HepG2 (cell line): Measurements from ENCODE around the gene CDC25C. TPM values are rescaled to one million over a fixed set of nuclear protein-coding genes. Genes with fewer than 3 reads are reported as not detected.

Source experiments
- ARNT2 ChIP-seq: sonication (generic); formaldehyde crosslinking; IDR thresholded peaks from 2 replicates; pipeline ENCODE4 v1.8.0; 2022; ENCODE audit warnings: mild to moderate bottlenecking, low read depth, missing genetic modification reagents, moderate library complexity
- GLI4 ChIP-seq: sonication (generic); formaldehyde crosslinking; IDR thresholded peaks from 2 replicates; pipeline ENCODE4 v1.5.1; 2020; ENCODE audit warnings: missing genetic modification reagents, mild to moderate bottlenecking, moderate library complexity, borderline replicate concordance
- PHF8 ChIP-seq: sonication (generic); formaldehyde crosslinking; IDR thresholded peaks from 2 replicates; pipeline ENCODE4 v1.5.0; 2020; ENCODE audit warnings: missing genetic modification reagents
- TCF7 ChIP-seq: sonication (generic); IDR thresholded peaks from 2 replicates; pipeline ENCODE4 v1.6.1; 2016; ENCODE audit warnings: antibody characterized with exemption, low read depth
- ZMYM4 ChIP-seq: sonication (generic); formaldehyde crosslinking; IDR thresholded peaks from 2 replicates; pipeline ENCODE4 v1.8.1; 2023; ENCODE audit warnings: mild to moderate bottlenecking, missing genetic modification reagents
- ZNF263 ChIP-seq: sonication (generic); formaldehyde crosslinking; IDR thresholded peaks from 2 replicates; pipeline ENCODE4 v1.4.0; 2020; ENCODE audit warnings: missing genetic modification reagents
- ZNF292 ChIP-seq: sonication (generic); formaldehyde crosslinking; IDR thresholded peaks from 2 replicates; pipeline ENCODE4 v1.8.1; 2022; ENCODE audit warnings: mild to moderate bottlenecking, low read depth, missing genetic modification reagents, borderline replicate concordance
- ZNF724P ChIP-seq: sonication (generic); formaldehyde crosslinking; IDR thresholded peaks from 2 replicates; pipeline ENCODE4 v1.8.0; 2022; ENCODE audit warnings: missing genetic modification reagents, borderline replicate concordance
- ZNF777 ChIP-seq: sonication (generic); formaldehyde crosslinking; IDR thresholded peaks from 2 replicates; pipeline ENCODE4 v1.4.0; 2020; ENCODE audit warnings: missing genetic modification reagents
- polyA plus RNA-seq, 8 experiments: library from polyadenylated mRNA; depleted of rRNA in 3 of 8; stranded (reverse) in 7 of 8; unstranded in 1 of 8; fragments of >200 nt; fragmentation: Illumina TruSeq in 4 of 8; extraction: Trizol in 4 of 8; gene quantifications; 2 replicates each; pipeline versions ENCODE4 v1.2.1 to v1.2.3, GENCODE V29; 2011 to 2016; ENCODE audit warnings: low read depth in 4 of 8, missing spikeins in 1 of 8, mixed read lengths in 1 of 8; ENCODE audit not compliant: insufficient read depth in 1 of 8
- total RNA-seq, 5 experiments: library from RNA; depleted of rRNA; stranded (reverse); fragments of >200 nt; fragmentation: Illumina TruSeq; extraction: Trizol; gene quantifications; 2 replicates each; pipeline ENCODE4 v1.2.3, GENCODE V29; 2016; ENCODE audit warnings: low read depth in 1 of 5
- TF ChIP-seq, protein P1 (sequence below): sonication (generic); formaldehyde crosslinking; IDR thresholded peaks from 2 replicates; pipeline ENCODE4 v1.4.0; 2020; ENCODE audit warnings: missing genetic modification reagents
- TF ChIP-seq, protein P2 (sequence below): sonication (generic); formaldehyde crosslinking; IDR thresholded peaks from 2 replicates; pipeline ENCODE4 v1.9.0; 2021; ENCODE audit warnings: missing genetic modification reagents, mild to moderate bottlenecking, borderline replicate concordance
- TF ChIP-seq, protein P3 (sequence below): sonication (generic); formaldehyde crosslinking; IDR thresholded peaks from 2 replicates; pipeline ENCODE4 v1.5.1; 2020; ENCODE audit warnings: mild to moderate bottlenecking, missing genetic modification reagents, moderate library complexity
- TF ChIP-seq, protein P4 (sequence below): sonication (generic); formaldehyde crosslinking; IDR thresholded peaks from 2 replicates; pipeline ENCODE4 v1.4.0; 2020; ENCODE audit warnings: missing genetic modification reagents

Gene CDC25C
- total and polyA plus RNA-seq, 2 of the 13 experiments (the other 11 are each of a cell fraction or from before 2014, with no cell fraction given): 17.7 to 27.6 TPM

DNA sequence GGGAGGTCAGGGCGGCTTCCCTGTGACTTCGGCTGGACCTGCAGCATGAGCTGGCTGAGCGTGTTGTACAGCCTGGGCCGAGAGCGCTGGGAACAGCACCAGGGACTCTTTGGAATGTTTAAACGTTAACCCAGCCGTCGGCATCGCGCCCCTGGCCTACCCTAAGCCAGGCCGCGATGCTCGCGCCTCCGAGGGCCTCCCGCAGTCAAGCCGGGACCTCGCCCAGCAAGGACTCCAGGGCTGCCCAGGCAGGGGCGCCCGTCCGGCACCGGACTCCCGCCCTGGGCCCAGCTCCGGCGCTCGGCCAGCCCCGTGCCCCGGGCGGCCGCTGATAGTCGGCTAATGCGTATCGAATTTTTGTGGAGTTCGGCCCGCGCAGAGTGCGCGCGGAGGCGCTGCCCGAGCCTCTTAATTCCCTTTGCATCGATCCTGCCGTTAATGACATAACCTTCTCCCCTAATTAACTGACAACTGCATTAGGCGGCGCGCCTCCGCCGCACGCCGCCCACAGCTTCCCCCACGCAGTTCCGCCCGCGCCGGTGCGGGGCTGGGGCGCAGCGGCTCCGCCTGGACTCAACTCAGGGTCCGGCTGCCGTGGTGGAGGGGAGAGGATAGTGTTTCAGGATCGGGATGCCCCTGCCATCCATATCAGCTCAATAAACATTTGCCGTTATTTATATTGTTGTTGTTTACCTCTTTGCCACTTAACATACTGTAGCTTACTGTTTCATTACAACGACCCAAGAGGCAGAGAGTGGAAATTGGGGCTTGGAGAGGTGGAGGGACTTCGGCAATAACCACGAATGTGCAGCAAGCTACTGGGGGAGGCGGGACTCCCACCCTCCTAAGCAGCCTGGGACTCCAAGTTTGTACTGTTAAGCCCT, 89.7 kb downstream of the CDC25C start (continued):
- TF ChIP-seq, protein P1, sequence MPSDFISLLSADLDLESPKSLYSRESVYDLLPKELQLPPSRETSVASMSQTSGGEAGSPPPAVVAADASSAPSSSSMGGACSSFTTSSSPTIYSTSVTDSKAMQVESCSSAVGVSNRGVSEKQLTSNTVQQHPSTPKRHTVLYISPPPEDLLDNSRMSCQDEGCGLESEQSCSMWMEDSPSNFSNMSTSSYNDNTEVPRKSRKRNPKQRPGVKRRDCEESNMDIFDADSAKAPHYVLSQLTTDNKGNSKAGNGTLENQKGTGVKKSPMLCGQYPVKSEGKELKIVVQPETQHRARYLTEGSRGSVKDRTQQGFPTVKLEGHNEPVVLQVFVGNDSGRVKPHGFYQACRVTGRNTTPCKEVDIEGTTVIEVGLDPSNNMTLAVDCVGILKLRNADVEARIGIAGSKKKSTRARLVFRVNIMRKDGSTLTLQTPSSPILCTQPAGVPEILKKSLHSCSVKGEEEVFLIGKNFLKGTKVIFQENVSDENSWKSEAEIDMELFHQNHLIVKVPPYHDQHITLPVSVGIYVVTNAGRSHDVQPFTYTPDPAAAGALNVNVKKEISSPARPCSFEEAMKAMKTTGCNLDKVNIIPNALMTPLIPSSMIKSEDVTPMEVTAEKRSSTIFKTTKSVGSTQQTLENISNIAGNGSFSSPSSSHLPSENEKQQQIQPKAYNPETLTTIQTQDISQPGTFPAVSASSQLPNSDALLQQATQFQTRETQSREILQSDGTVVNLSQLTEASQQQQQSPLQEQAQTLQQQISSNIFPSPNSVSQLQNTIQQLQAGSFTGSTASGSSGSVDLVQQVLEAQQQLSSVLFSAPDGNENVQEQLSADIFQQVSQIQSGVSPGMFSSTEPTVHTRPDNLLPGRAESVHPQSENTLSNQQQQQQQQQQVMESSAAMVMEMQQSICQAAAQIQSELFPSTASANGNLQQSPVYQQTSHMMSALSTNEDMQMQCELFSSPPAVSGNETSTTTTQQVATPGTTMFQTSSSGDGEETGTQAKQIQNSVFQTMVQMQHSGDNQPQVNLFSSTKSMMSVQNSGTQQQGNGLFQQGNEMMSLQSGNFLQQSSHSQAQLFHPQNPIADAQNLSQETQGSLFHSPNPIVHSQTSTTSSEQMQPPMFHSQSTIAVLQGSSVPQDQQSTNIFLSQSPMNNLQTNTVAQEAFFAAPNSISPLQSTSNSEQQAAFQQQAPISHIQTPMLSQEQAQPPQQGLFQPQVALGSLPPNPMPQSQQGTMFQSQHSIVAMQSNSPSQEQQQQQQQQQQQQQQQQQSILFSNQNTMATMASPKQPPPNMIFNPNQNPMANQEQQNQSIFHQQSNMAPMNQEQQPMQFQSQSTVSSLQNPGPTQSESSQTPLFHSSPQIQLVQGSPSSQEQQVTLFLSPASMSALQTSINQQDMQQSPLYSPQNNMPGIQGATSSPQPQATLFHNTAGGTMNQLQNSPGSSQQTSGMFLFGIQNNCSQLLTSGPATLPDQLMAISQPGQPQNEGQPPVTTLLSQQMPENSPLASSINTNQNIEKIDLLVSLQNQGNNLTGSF (CRISPR knock-in tag): 0 out of 2 replicates have a peak, but pooled peaks have one; percentile 63
- TF ChIP-seq, protein P2, sequence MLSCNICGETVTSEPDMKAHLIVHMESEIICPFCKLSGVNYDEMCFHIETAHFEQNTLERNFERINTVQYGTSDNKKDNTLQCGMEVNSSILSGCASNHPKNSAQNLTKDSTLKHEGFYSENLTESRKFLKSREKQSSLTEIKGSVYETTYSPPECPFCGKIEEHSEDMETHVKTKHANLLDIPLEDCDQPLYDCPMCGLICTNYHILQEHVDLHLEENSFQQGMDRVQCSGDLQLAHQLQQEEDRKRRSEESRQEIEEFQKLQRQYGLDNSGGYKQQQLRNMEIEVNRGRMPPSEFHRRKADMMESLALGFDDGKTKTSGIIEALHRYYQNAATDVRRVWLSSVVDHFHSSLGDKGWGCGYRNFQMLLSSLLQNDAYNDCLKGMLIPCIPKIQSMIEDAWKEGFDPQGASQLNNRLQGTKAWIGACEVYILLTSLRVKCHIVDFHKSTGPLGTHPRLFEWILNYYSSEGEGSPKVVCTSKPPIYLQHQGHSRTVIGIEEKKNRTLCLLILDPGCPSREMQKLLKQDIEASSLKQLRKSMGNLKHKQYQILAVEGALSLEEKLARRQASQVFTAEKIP: no peak
- TF ChIP-seq, protein P3, sequence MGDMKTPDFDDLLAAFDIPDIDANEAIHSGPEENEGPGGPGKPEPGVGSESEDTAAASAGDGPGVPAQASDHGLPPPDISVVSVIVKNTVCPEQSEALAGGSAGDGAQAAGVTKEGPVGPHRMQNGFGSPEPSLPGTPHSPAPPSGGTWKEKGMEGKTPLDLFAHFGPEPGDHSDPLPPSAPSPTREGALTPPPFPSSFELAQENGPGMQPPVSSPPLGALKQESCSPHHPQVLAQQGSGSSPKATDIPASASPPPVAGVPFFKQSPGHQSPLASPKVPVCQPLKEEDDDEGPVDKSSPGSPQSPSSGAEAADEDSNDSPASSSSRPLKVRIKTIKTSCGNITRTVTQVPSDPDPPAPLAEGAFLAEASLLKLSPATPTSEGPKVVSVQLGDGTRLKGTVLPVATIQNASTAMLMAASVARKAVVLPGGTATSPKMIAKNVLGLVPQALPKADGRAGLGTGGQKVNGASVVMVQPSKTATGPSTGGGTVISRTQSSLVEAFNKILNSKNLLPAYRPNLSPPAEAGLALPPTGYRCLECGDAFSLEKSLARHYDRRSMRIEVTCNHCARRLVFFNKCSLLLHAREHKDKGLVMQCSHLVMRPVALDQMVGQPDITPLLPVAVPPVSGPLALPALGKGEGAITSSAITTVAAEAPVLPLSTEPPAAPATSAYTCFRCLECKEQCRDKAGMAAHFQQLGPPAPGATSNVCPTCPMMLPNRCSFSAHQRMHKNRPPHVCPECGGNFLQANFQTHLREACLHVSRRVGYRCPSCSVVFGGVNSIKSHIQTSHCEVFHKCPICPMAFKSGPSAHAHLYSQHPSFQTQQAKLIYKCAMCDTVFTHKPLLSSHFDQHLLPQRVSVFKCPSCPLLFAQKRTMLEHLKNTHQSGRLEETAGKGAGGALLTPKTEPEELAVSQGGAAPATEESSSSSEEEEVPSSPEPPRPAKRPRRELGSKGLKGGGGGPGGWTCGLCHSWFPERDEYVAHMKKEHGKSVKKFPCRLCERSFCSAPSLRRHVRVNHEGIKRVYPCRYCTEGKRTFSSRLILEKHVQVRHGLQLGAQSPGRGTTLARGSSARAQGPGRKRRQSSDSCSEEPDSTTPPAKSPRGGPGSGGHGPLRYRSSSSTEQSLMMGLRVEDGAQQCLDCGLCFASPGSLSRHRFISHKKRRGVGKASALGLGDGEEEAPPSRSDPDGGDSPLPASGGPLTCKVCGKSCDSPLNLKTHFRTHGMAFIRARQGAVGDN (CRISPR knock-in tag): peak; percentile 89
- 0 out of 2 replicates have a peak, but pooled peaks have one; percentile 37 for TF ChIP-seq ZNF777 (CRISPR knock-in tag)
- TF ChIP-seq ARNT2 (CRISPR knock-in tag): 0 out of 2 replicates have a peak, but pooled peaks have one; percentile 31
- peak; percentile 52; the same call in 1 of the 2 replicates for TF ChIP-seq ZNF292 (CRISPR knock-in tag)
- TF ChIP-seq PHF8: peak; percentile 37; the same call in 1 of the 2 replicates
- TF ChIP-seq GLI4 (CRISPR knock-in tag): 0 out of 2 replicates have a peak, but pooled peaks have one; percentile 26
- TF ChIP-seq, protein P4, sequence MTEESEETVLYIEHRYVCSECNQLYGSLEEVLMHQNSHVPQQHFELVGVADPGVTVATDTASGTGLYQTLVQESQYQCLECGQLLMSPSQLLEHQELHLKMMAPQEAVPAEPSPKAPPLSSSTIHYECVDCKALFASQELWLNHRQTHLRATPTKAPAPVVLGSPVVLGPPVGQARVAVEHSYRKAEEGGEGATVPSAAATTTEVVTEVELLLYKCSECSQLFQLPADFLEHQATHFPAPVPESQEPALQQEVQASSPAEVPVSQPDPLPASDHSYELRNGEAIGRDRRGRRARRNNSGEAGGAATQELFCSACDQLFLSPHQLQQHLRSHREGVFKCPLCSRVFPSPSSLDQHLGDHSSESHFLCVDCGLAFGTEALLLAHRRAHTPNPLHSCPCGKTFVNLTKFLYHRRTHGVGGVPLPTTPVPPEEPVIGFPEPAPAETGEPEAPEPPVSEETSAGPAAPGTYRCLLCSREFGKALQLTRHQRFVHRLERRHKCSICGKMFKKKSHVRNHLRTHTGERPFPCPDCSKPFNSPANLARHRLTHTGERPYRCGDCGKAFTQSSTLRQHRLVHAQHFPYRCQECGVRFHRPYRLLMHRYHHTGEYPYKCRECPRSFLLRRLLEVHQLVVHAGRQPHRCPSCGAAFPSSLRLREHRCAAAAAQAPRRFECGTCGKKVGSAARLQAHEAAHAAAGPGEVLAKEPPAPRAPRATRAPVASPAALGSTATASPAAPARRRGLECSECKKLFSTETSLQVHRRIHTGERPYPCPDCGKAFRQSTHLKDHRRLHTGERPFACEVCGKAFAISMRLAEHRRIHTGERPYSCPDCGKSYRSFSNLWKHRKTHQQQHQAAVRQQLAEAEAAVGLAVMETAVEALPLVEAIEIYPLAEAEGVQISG (CRISPR knock-in tag): 0 out of 2 replicates have a peak, but pooled peaks have one; percentile 31
- TF ChIP-seq ZMYM4 (CRISPR knock-in tag): 0 out of 2 replicates have a peak, but pooled peaks have one; percentile 18
- peak; percentile 35; the same call in 1 of the 2 replicates for TF ChIP-seq ZNF724P
- TF ChIP-seq ZNF263 (CRISPR knock-in tag): 0 out of 2 replicates have a peak, but pooled peaks have one; percentile 18
- TF ChIP-seq TCF7: no peak
